Activated CD8-positive, alpha-beta memory T cell treated with anti-CD3 and anti-CD28 coated beads for 1 hour (primary cell): Measurements from ENCODE around the gene RPL36AL.

ENCODE experiments used
- DNase-seq, 2 donors: peaks; one replicate each; pipeline ENCODE4 v3.0.0-alpha.2; 2020; ENCODE audit warnings: low read depth in 1 of 2; ENCODE audit errors: extremely low read depth in 1 of 2

Gene RPL36AL

GRCh38 chr14:49582113-49582977 is 38.1 kb downstream of the RPL36AL start:
- DNase-seq, result no peak

GRCh38 chr14:49581209-49582112 is 39.0 kb downstream of the RPL36AL start:
- no peak for DNase-seq

DNA sequence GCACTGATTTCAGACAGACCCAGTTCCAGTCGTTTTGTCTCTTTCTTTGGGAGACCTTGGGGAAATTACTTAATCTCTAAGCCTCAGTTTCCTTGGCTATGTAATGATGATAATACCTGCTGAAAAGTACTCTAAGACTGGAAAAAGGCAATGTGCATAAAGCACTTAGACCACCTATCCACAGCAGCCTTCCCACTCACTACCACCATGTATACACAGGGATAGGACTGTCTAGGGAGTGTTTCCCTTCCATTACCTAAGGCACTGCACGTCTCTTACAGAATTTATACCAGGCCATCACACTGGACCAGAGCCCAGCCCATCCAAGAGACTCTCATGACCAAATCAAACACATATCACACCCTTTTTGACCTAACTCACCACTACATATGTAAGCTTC is 40.6 kb downstream of the RPL36AL start:
- DNase-seq, result no peak

DNA sequence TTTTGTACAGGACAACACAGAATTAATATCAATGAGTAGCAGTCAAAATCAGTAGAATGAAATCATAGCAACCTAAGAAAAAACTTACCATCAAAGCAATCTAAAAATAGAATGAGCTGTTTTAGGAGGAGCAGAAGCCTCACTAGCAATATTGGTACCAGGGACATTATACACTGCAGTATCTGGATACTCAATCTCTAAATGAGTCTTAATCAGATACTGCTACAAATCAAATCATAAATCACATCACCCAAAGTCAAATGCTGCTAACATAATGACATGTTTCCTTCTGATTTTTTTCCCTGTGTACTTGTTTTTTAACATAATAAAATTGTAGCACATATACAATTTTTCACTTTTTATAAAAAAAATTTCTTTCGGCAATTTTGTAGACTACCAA is 42.3 kb downstream of the RPL36AL start:
- no peak for DNase-seq

DNA sequence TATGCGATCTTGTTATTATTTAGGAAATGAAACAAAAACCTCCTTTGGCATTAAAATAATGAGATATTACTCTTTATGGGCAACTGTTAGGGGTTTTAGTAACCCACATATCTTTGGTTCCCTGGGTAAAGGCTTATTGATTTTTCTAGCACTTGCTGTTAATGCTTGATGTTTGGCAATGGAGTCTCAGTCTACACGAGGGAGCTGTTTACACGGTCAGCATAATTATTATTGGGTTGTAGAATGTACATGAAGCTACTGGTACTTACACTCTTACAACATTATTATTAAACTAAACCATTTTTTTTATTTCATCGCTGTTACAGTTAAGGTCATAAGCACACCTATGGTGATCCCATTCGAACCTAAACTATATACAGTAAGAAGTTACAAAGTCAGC is 46.4 kb downstream of the RPL36AL start:
- no peak for DNase-seq

GRCh38 chr14:49569281-49569680 is 51.1 kb downstream of the RPL36AL start:
- DNase-seq, result no peak
